HepG2 (cell line): Measurements from ENCODE around the gene KCTD13. TPM values are rescaled to one million over a fixed set of nuclear protein-coding genes. Genes with fewer than 3 reads are reported as not detected.

Source experiments
- ARNT ChIP-seq: fragments of 450-650 bp; IDR thresholded peaks from 2 replicates; pipeline ENCODE4 v1.6.1; 2017
- ATRX ChIP-seq: sonication (generic); formaldehyde crosslinking; IDR thresholded peaks from 2 replicates; pipeline ENCODE4 v1.4.0; 2020; ENCODE audit warnings: missing genetic modification reagents, borderline replicate concordance
- BCL6 ChIP-seq: IDR thresholded peaks from 2 replicates; pipeline ENCODE4 v1.6.1; 2016; ENCODE audit warnings: missing genetic modification reagents, missing compliant biosample characterization
- BCLAF1 ChIP-seq: fragments of 450-650 bp; IDR thresholded peaks from 2 replicates; pipeline ENCODE4 v1.6.1; 2017; ENCODE audit warnings: mild to moderate bottlenecking
- FOSL2 ChIP-seq: sonication (generic); formaldehyde crosslinking; IDR thresholded peaks from 2 replicates; pipeline ENCODE4 v1.4.0; 2020; ENCODE audit warnings: missing genetic modification reagents
- GRHL1 ChIP-seq: sonication (generic); formaldehyde crosslinking; conservative IDR thresholded peaks from 2 replicates; pipeline ENCODE4 v1.8.0; 2022; ENCODE audit warnings: missing genetic modification reagents
- KLF16 ChIP-seq, 2 experiments: sonication (generic) in 1 of 2; formaldehyde crosslinking in 1 of 2; IDR thresholded peaks; 2 replicates each; pipeline versions ENCODE4 v1.6.1 to v1.8.0; 2016 to 2023; ENCODE audit warnings: missing genetic modification reagents in 2 of 2, missing compliant biosample characterization in 1 of 2
- MTF1 ChIP-seq: sonication (generic); formaldehyde crosslinking; IDR thresholded peaks from 2 replicates; pipeline ENCODE4 v1.5.0; 2020; ENCODE audit warnings: missing genetic modification reagents
- MTF2 ChIP-seq: sonication (generic); formaldehyde crosslinking; IDR thresholded peaks from 2 replicates; pipeline ENCODE4 v1.5.0; 2020; ENCODE audit warnings: missing genetic modification reagents, borderline replicate concordance
- NFYC ChIP-seq: IDR thresholded peaks from 2 replicates; pipeline ENCODE4 v1.6.1; 2016; ENCODE audit warnings: missing genetic modification reagents, missing compliant biosample characterization
- NKX3-1 ChIP-seq: sonication (generic); formaldehyde crosslinking; IDR thresholded peaks from 2 replicates; pipeline ENCODE4 v1.5.0; 2020; ENCODE audit warnings: missing genetic modification reagents
- PTBP1 ChIP-seq: fragments of 200-400 bp; formaldehyde crosslinking; IDR thresholded peaks from 2 replicates; pipeline ENCODE4 v1.6.1; 2018; ENCODE audit warnings: low read length, low read depth; ENCODE audit not compliant: poor library complexity, severe bottlenecking
- RBM39 ChIP-seq: fragments of 200-400 bp; formaldehyde crosslinking; IDR thresholded peaks from one replicate; pipeline ENCODE4 v1.6.1; 2018; ENCODE audit warnings: antibody characterized with exemption, mild to moderate bottlenecking, low read depth, low read length; ENCODE audit not compliant: poor library complexity, severe bottlenecking
- ZBTB25 ChIP-seq: IDR thresholded peaks from 2 replicates; pipeline ENCODE4 v1.6.1; 2018; ENCODE audit warnings: missing genetic modification reagents
- ZBTB38 ChIP-seq: sonication (generic); formaldehyde crosslinking; IDR thresholded peaks from 2 replicates; pipeline ENCODE4 v1.5.1; 2020; ENCODE audit warnings: mild to moderate bottlenecking, missing genetic modification reagents
- ZNF777 ChIP-seq: sonication (generic); formaldehyde crosslinking; IDR thresholded peaks from 2 replicates; pipeline ENCODE4 v1.4.0; 2020; ENCODE audit warnings: missing genetic modification reagents
- polyA plus RNA-seq, 8 experiments: library from polyadenylated mRNA; depleted of rRNA in 3 of 8; stranded (reverse) in 7 of 8; unstranded in 1 of 8; fragments of >200 nt; fragmentation: Illumina TruSeq in 4 of 8; extraction: Trizol in 4 of 8; gene quantifications; 2 replicates each; pipeline versions ENCODE4 v1.2.1 to v1.2.3, GENCODE V29; 2011 to 2016; ENCODE audit warnings: low read depth in 4 of 8, missing spikeins in 1 of 8, mixed read lengths in 1 of 8; ENCODE audit not compliant: insufficient read depth in 1 of 8
- total RNA-seq, 5 experiments: library from RNA; depleted of rRNA; stranded (reverse); fragments of >200 nt; fragmentation: Illumina TruSeq; extraction: Trizol; gene quantifications; 2 replicates each; pipeline ENCODE4 v1.2.3, GENCODE V29; 2016; ENCODE audit warnings: low read depth in 1 of 5
- TF ChIP-seq, protein P1 (sequence below): sonication (generic); formaldehyde crosslinking; IDR thresholded peaks from 2 replicates; pipeline ENCODE4 v1.9.0; 2021; ENCODE audit warnings: mild to moderate bottlenecking, missing genetic modification reagents

The KCTD13 gene
- total and polyA plus RNA-seq, 2 of the 13 experiments (the other 11 are each of a cell fraction or from before 2014, with no cell fraction given), result 6.3 to 14.7 TPM

GRCh38 chr16:29900102-29900887 is 25.7 kb downstream of the KCTD13 start, which contains the start of gene ASPHD1 (continued):
- TF ChIP-seq NKX3-1 (CRISPR knock-in tag), result 0 out of 2 replicates have a peak, but pooled peaks have one; percentile 98
- TF ChIP-seq, protein P1, sequence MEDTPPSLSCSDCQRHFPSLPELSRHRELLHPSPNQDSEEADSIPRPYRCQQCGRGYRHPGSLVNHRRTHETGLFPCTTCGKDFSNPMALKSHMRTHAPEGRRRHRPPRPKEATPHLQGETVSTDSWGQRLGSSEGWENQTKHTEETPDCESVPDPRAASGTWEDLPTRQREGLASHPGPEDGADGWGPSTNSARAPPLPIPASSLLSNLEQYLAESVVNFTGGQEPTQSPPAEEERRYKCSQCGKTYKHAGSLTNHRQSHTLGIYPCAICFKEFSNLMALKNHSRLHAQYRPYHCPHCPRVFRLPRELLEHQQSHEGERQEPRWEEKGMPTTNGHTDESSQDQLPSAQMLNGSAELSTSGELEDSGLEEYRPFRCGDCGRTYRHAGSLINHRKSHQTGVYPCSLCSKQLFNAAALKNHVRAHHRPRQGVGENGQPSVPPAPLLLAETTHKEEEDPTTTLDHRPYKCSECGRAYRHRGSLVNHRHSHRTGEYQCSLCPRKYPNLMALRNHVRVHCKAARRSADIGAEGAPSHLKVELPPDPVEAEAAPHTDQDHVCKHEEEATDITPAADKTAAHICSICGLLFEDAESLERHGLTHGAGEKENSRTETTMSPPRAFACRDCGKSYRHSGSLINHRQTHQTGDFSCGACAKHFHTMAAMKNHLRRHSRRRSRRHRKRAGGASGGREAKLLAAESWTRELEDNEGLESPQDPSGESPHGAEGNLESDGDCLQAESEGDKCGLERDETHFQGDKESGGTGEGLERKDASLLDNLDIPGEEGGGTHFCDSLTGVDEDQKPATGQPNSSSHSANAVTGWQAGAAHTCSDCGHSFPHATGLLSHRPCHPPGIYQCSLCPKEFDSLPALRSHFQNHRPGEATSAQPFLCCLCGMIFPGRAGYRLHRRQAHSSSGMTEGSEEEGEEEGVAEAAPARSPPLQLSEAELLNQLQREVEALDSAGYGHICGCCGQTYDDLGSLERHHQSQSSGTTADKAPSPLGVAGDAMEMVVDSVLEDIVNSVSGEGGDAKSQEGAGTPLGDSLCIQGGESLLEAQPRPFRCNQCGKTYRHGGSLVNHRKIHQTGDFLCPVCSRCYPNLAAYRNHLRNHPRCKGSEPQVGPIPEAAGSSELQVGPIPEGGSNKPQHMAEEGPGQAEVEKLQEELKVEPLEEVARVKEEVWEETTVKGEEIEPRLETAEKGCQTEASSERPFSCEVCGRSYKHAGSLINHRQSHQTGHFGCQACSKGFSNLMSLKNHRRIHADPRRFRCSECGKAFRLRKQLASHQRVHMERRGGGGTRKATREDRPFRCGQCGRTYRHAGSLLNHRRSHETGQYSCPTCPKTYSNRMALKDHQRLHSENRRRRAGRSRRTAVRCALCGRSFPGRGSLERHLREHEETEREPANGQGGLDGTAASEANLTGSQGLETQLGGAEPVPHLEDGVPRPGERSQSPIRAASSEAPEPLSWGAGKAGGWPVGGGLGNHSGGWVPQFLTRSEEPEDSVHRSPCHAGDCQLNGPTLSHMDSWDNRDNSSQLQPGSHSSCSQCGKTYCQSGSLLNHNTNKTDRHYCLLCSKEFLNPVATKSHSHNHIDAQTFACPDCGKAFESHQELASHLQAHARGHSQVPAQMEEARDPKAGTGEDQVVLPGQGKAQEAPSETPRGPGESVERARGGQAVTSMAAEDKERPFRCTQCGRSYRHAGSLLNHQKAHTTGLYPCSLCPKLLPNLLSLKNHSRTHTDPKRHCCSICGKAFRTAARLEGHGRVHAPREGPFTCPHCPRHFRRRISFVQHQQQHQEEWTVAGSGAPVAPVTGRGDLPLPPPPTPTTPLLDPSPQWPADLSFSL (CRISPR knock-in tag), result no peak
- no peak for TF ChIP-seq BCLAF1
- peak; percentile 98 for TF ChIP-seq PTBP1
- TF ChIP-seq ZNF777 (CRISPR knock-in tag), result peak; percentile 100
- TF ChIP-seq GRHL1 (CRISPR knock-in tag), result no peak; the same call in 1 of the 2 replicates
- no peak for TF ChIP-seq BCL6 (CRISPR knock-in tag)
- TF ChIP-seq ZBTB25 (CRISPR knock-in tag), result no peak
- TF ChIP-seq MTF2 (CRISPR knock-in tag), result no peak
- TF ChIP-seq MTF1 (CRISPR knock-in tag), result no peak; the same call in 1 of the 2 replicates
- peak; percentile 65 for TF ChIP-seq NFYC
- peak; percentile 75 for TF ChIP-seq FOSL2 (CRISPR knock-in tag)
- 0 out of 4 replicates have a peak, but pooled peaks of 1 of the 2 experiments have one; percentile 3 for TF ChIP-seq KLF16 (CRISPR knock-in tag; IDR thresholded peaks at IDR 0.05)
- no peak; the same call in 1 of the 2 replicates for TF ChIP-seq ZBTB38 (CRISPR knock-in tag)
- no peak for TF ChIP-seq ATRX (CRISPR knock-in tag)
- no peak for TF ChIP-seq RBM39
- 0 out of 2 replicates have a peak, but pooled peaks have one; percentile 79 for TF ChIP-seq ARNT
